Prostate gland (tissue), 2 donors: ENCODE results near the gene RSPH4A. TPM values are rescaled to one million over a fixed set of nuclear protein-coding genes. Genes with fewer than 3 reads are reported as not detected.
A peak's percentile ranks its signal among the peaks of the same experiment; 100 is the strongest.
"Not testable (repeated sequence)": the region's sequence is repeated elsewhere in the genome, so short reads cannot be mapped to it uniquely, and the experiment has no call there.

Experiments used
- DNase-seq: peaks from one replicate; pipeline ENCODE4 v3.0.0-alpha.2; 2019; ENCODE audit warnings: low spot score
- H3K27ac ChIP-seq, 2 donors: fragments of 200-600 bp; sonication (generic); 2 replicates each; pipeline ENCODE4 v1.5.1; 2017 to 2019
- H3K27me3 ChIP-seq: fragments of 200-600 bp; sonication (generic); replicated peaks from 2 replicates; pipeline ENCODE4 v1.5.1; 2019; ENCODE audit not compliant: insufficient read depth
- H3K36me3 ChIP-seq, 2 donors: fragments of 200-600 bp; sonication (generic); 1 replicate in 1 of 2; 2 replicates in 1 of 2; pipeline versions ENCODE4 v1.5.1 to v1.8.1; 2017 to 2019
- H3K4me1 ChIP-seq: fragments of 200-600 bp; sonication (generic); replicated peaks from 2 replicates; pipeline ENCODE4 v1.5.1; 2019
- H3K4me3 ChIP-seq, 2 donors: fragments of 200-600 bp; sonication (generic); 2 replicates each; pipeline ENCODE4 v1.5.1; 2017 to 2019
- H3K9me3 ChIP-seq: fragments of 200-600 bp; sonication (generic); 2 replicates; pipeline ENCODE4 v1.5.1; 2017
- CTCF ChIP-seq, 4 experiments: fragments of 200-600 bp in 2 of 4; fragments of 450-650 bp in 2 of 4; sonication (generic) in 2 of 4; IDR thresholded peaks; 1 replicate in 3 of 4; 2 replicates in 1 of 4; pipeline ENCODE4 v1.5.1; 2016 to 2019; ENCODE audit warnings: antibody characterized with exemption in 4 of 4, mild to moderate bottlenecking in 2 of 4, moderate library complexity in 2 of 4
- POLR2A ChIP-seq: fragments of 450-650 bp; IDR thresholded peaks from one replicate; pipeline ENCODE4 v1.6.1; 2016; ENCODE audit warnings: antibody characterized with exemption, mild to moderate bottlenecking
- POLR2AphosphoS5 ChIP-seq: sonication (generic); formaldehyde crosslinking; IDR thresholded peaks from one replicate; pipeline ENCODE4 v1.6.1; 2017; ENCODE audit warnings: antibody characterized with exemption
- WGBS: methylation state at CpG from one replicate; pipeline ENCODE4 v1.1.5; 2018; 5-methylcytosine and 5-hydroxymethylcytosine counted together
- intact Hi-C: fragments of 100-400 bp; cut with DNase I; formaldehyde crosslinking; loops from one replicate; pipeline ENCODE4 v1.14.2; 2022
- total RNA-seq, 2 donors: library from RNA; depleted of rRNA; stranded (reverse); fragments of >200 nt; gene quantifications; one replicate each; pipeline ENCODE4 v1.1.0, GENCODE V29; 2016

The RSPH4A gene
- total RNA-seq, 2 donors from 2014 or later: 0.23 to 1.5 TPM

- DNase-seq: no peak
- no peaks in the 10 kb centered on the region for H3K9me3 ChIP-seq
- H3K27me3 ChIP-seq: no peaks in the 10 kb centered on the region
- H3K36me3 ChIP-seq: no peaks in the 10 kb centered on the region
- H3K4me1 ChIP-seq: no peaks in the 10 kb centered on the region
- WGBS: 78% methylated on average over 4 of the region's 4 CpGs
- intact Hi-C loops: no loop called here
- no peak overlapping the region for H3K4me3 ChIP-seq
- no peak overlapping the region for H3K27ac ChIP-seq
- no peak for TF ChIP-seq POLR2A
- TF ChIP-seq POLR2AphosphoS5: no peak
- no peak for TF ChIP-seq CTCF (IDR thresholded peaks at IDR 0.05)
Observed at GRCh38 chr6:116596815-116597214, 19.5 kb upstream of the RSPH4A start.

GRCh38 chr6:116603916-116604315, 12.4 kb upstream of the RSPH4A start:
- H3K27ac ChIP-seq, H3K4me3 ChIP-seq, DNase-seq, H3K36me3 ChIP-seq, H3K4me1 ChIP-seq, H3K9me3 ChIP-seq, H3K27me3 ChIP-seq, intact Hi-C loops: not testable (repeated sequence)
- 90% methylated on average over 3 of the region's 3 CpGs for WGBS

GRCh38 chr6:116604868-116605267, 11.4 kb upstream of the RSPH4A start:
- intact Hi-C loops, H3K4me1 ChIP-seq, H3K27me3 ChIP-seq, H3K36me3 ChIP-seq, H3K4me3 ChIP-seq, H3K9me3 ChIP-seq, H3K27ac ChIP-seq, DNase-seq: not testable (repeated sequence)
- WGBS: 87% methylated on average over 3 of the region's 3 CpGs

- Histone ChIP-seq H3K9me3 (no peaks in the 10 kb centered on the region), H3K27ac (no peak overlapping the region), H3K4me3 (no peak overlapping the region), H3K4me1 (no peaks in the 10 kb centered on the region), H3K27me3 (no peaks in the 10 kb centered on the region), H3K36me3 (no peaks in the 10 kb centered on the region)
- WGBS: 97% methylated on average over 4 of the region's 4 CpGs
- TF ChIP-seq CTCF (IDR thresholded peaks at IDR 0.05): no peak
- TF ChIP-seq POLR2AphosphoS5: no peak
- TF ChIP-seq POLR2A: no peak
- intact Hi-C loops: no loop called here
- DNase-seq: no peak
Observed at GRCh38 chr6:116605935-116606334, 10.3 kb upstream of the RSPH4A start.

GRCh38 chr6:116611056-116611455, 5.2 kb upstream of the RSPH4A start:
- Histone ChIP-seq H3K4me1 (no peaks in the 10 kb centered on the region), H3K36me3 (no peaks in the 10 kb centered on the region), H3K27me3 (no peaks in the 10 kb centered on the region), H3K27ac (no peak overlapping the region), H3K9me3 (no peaks in the 10 kb centered on the region), H3K4me3 (no peak overlapping the region)
- WGBS: 45% methylated on average over 4 of the region's 4 CpGs
- TF ChIP-seq CTCF (IDR thresholded peaks at IDR 0.05) (no peak), POLR2AphosphoS5 (no peak), POLR2A (no peak)
- no peak for DNase-seq
- intact Hi-C loops: no loop called here

- H3K4me3 ChIP-seq: peak overlapping the region; percentile 36 to 40
- no peak for TF ChIP-seq CTCF (IDR thresholded peaks at IDR 0.05)
- TF ChIP-seq POLR2AphosphoS5: no peak
- no peak for TF ChIP-seq POLR2A
- H3K27me3 ChIP-seq: no peaks in the 10 kb centered on the region
- H3K9me3 ChIP-seq: no peaks in the 10 kb centered on the region
- no peaks in the 10 kb centered on the region for H3K4me1 ChIP-seq
- WGBS: 1% methylated on average over 16 of the region's 16 CpGs
- intact Hi-C loops: no loop called here
- no peaks in the 10 kb centered on the region for H3K36me3 ChIP-seq
- no peak for DNase-seq
- H3K27ac ChIP-seq: no peak overlapping the region
Observed at GRCh38 chr6:116616737-116617053, 416 bp downstream of the RSPH4A start.
